ENCODE measurements around the gene DPP6. TPM values are rescaled to one million over a fixed set of nuclear protein-coding genes. Genes with fewer than 3 reads are reported as not detected.

Gene DPP6
- total and polyA plus RNA-seq, 9 of the 15 experiments (the other 6 are each of a cell fraction or from before 2014, with no cell fraction given), result not detected

- CTCF ChIA-PET (ENCODE audit: low intra/inter-chr PET ratio), result no interaction called here
- ATAC-seq (no peak), FAIRE-seq (no peak), DNase-seq (ENCODE audit: extremely low read depth in 1 of 4, low spot score in 3 of 4) (no peak)
- Histone ChIP-seq H3K9me3 (replicated peaks; ENCODE audit: control insufficient read depth, insufficient read depth, low read depth, low read length) (no peaks in the 10 kb centered on the region), H3K79me2 (ENCODE audit: control insufficient read depth, insufficient read depth, low read length) (no peaks in the 10 kb centered on the region), H3K27me3 (ENCODE audit: control insufficient read depth in 2 of 2, insufficient read depth in 2 of 2, low read length in 2 of 2) (peaks cover 3 to 5% of the 10 kb centered on the region in 2 experiments; a peak in 1 of 5 replicates), H3K27ac (ENCODE audit: extremely low read depth, low read depth, low read length) (no peak overlapping the region), H3K9me1 (ENCODE audit: control insufficient read depth, insufficient read depth, low read length) (no peaks in the 10 kb centered on the region), H3K4me3 (no peak overlapping the region), H3K4me2 (ENCODE audit: insufficient read depth, low read length) (no peak overlapping the region), H3K9ac (ENCODE audit: insufficient read depth in 1 of 2, low read depth in 2 of 2, low read length in 2 of 2) (no peak overlapping the region), H4K20me1 (replicated peaks; ENCODE audit: control insufficient read depth, insufficient read depth, low read length) (0 out of 2 replicates have a peak, but pooled peaks cover 3% of the 10 kb centered on the region), H2AFZ (ENCODE audit: low read depth, low read length) (no peak overlapping the region), H3K4me1 (replicated peaks in 1 of 2; ENCODE audit: control insufficient read depth in 2 of 2, insufficient read depth in 2 of 2, low read length in 2 of 2) (no peaks in the 10 kb centered on the region), H3K36me3 (ENCODE audit: control insufficient read depth, insufficient read depth, low read length) (no peaks in the 10 kb centered on the region)
- BruUV-seq (replicated peaks), result no TSS peak
- in situ Hi-C loops (cut with MboI) (no loop called here), intact Hi-C loops (cut with micrococcal nuclease) (no loop called here)
- no peak for TF ChIP-seq ZNF583 (CRISPR knock-in tag; IDR thresholded peaks at IDR 0.05)
- TF ChIP-seq SUPT5H (IDR thresholded peaks at IDR 0.05), result no peak
- no peak for TF ChIP-seq ARHGAP35 (IDR thresholded peaks at IDR 0.05; ENCODE audit: partially characterized antibody)
- TF ChIP-seq USF2 (CRISPR knock-in tag; IDR thresholded peaks at IDR 0.05), result no peak
- no peak for TF ChIP-seq POLR2AphosphoS2 (IDR thresholded peaks at IDR 0.05; ENCODE audit: low read length)
- no peak for TF ChIP-seq LARP7 (IDR thresholded peaks at IDR 0.05)
- no peak for TF ChIP-seq DNMT1 (IDR thresholded peaks at IDR 0.05)
- TF ChIP-seq FOXO4 (CRISPR knock-in tag; IDR thresholded peaks at IDR 0.05), result no peak
- TF ChIP-seq POLR2B (IDR thresholded peaks at IDR 0.05; ENCODE audit: low read depth, partially characterized antibody), result no peak
- WGBS (ENCODE audit: insufficient coverage, low coverage, missing lambda C conversion rate), result 0% methylated on average over 3 of the region's 3 CpGs
- POLR2A ChIA-PET, result no interaction called here
These were observed 120.0 kb downstream of the DPP6 start for GRCh38 chr7:154172236-154172635.
